Caco-2 (cell line): Measurements from ENCODE around the gene DYRK1A. TPM values are rescaled to one million over a fixed set of nuclear protein-coding genes. Genes with fewer than 3 reads are reported as not detected.

Experiments used
- BruUV-seq: library from RNA; stranded (reverse); fragments of 400-500 nt; replicated peaks from 2 replicates; lab custom pipeline; 2021; lab: Mats Ljungman, UMichigan
- CTCF ChIA-PET: fragments of 300-600 bp; sonication (Branson Sonifier 250); formaldehyde crosslinking; loops from one replicate; lab custom pipeline; 2022; ENCODE audit warnings: antibody characterized with exemption; lab: Charles Lee
- POLR2A ChIA-PET: fragments of 300-600 bp; sonication (Branson Sonifier 250); formaldehyde crosslinking; loops from one replicate; lab custom pipeline; 2022; ENCODE audit warnings: antibody characterized with exemption; lab: Charles Lee
- DNase-seq, 2 experiments: peaks; one replicate each; pipeline versions ENCODE4 v3.0.0 to v3.0.0-alpha.2; 2020 to 2022
- H3K27me3 ChIP-seq: replicated peaks from 2 replicates; pipeline ENCODE4 v1.6.0; 2011; ENCODE audit warnings: low read length; ENCODE audit not compliant: control insufficient read depth, insufficient read depth
- H3K36me3 ChIP-seq: 2 replicates; pipeline ENCODE4 v1.5.1; 2011; ENCODE audit warnings: low read length; ENCODE audit not compliant: control insufficient read depth, insufficient read depth
- H3K4me1 ChIP-seq: fragments of 250-450 bp; sonication (Bioruptor Pico); 2 replicates; pipeline ENCODE4 v1.5.1; 2020; ENCODE audit warnings: mild to moderate bottlenecking
- H3K4me3 ChIP-seq: 2 replicates; pipeline ENCODE4 v1.5.1; 2011; ENCODE audit warnings: low read depth, mild to moderate bottlenecking, control low read depth, low read length
- H3K9me3 ChIP-seq: fragments of 250-450 bp; sonication (Bioruptor Pico); 2 replicates; pipeline ENCODE4 v1.5.1; 2020; ENCODE audit warnings: mild to moderate bottlenecking, moderate library complexity
- H3K27ac Mint-ChIP-seq: one replicate; pipeline ENCODE4 v1.8.0; 2022; ENCODE audit warnings: mixed read lengths; ENCODE audit not compliant: unreplicated experiment
- H3K27me3 Mint-ChIP-seq: one replicate; pipeline ENCODE4 v1.8.0; 2022; ENCODE audit warnings: mixed read lengths; ENCODE audit not compliant: insufficient read depth, unreplicated experiment
- H3K36me3 Mint-ChIP-seq: one replicate; pipeline ENCODE4 v1.8.0; 2022; ENCODE audit warnings: mild to moderate bottlenecking, mixed read lengths; ENCODE audit not compliant: insufficient read depth, unreplicated experiment
- H3K4me1 Mint-ChIP-seq: one replicate; pipeline ENCODE4 v1.8.0; 2022; ENCODE audit warnings: low read depth, mixed read lengths; ENCODE audit not compliant: unreplicated experiment
- H3K4me3 Mint-ChIP-seq: one replicate; pipeline ENCODE4 v1.8.0; 2022; ENCODE audit warnings: mild to moderate bottlenecking, moderate library complexity, mixed read lengths; ENCODE audit not compliant: unreplicated experiment
- H3K9me3 Mint-ChIP-seq: one replicate; pipeline ENCODE4 v1.8.0; 2022; ENCODE audit warnings: mixed read lengths; ENCODE audit not compliant: unreplicated experiment
- intact Hi-C: fragments of 100-400 bp; cut with micrococcal nuclease; formaldehyde crosslinking; loops from one replicate; pipeline ENCODE4 v1.10.0; 2022; ENCODE audit not compliant: unreplicated experiment
- total RNA-seq: library from RNA; stranded (reverse); gene quantifications from 2 replicates; pipeline ENCODE4 v1.2.3, GENCODE V29; 2022
- TF ChIP-seq, protein P1 (sequence below), 2 experiments: fragments of 200-600 bp in 1 of 2; IDR thresholded peaks; 1 replicate in 1 of 2; 2 replicates in 1 of 2; pipeline versions ENCODE4 v1.5.1 to v1.8.0; 2011 to 2022; ENCODE audit warnings: antibody characterized with exemption in 1 of 2, control low read depth in 1 of 2, inconsistent platforms in 1 of 2, low read depth in 1 of 2, low read length in 1 of 2, mild to moderate bottlenecking in 1 of 2, moderate library complexity in 1 of 2; ENCODE audit not compliant: insufficient read depth in 1 of 2, severe bottlenecking in 1 of 2, unreplicated experiment in 1 of 2

Gene DYRK1A
- total RNA-seq, 1 experiment from 2014 or later = 50.9 TPM

DNA sequence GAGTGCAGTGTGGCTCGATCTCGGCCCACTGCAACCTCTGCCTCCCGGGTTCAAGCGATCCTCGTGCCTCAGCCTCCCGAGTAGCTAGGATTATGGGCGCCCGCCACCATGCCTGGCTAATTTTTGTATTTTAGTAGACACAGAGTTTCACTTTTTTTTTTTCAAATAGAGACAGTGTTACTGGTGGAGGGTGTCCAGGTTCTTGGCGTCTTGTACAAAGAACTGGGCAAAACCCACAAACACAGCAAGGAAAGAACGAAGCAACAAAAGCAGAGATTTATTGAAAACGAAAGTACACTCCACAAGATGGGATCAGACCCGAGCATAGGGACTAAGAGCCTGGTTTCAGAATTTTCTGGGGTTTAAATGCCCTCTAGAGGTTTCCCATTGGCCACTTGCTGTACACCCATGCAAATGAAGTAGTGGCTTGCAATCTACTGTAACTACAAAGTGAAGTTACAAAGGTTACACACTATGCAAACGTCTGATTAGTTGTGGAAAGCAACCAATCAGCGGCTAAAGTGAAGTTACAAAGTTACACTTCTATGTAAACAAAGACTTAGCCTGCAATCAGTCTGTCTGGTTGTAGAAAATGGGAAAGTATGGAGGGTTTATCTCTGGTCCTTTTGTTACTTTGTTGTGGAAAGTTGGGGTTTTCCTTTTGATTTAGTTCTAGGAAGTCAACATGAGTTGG is 199.1 kb downstream of the DYRK1A start:
- intact Hi-C loops = loop anchor here (2.0 to 10.0 kb wide), 3 partner anchors 17 to 341 kb away; no protein-coding TSS in a partner anchor
- POLR2A ChIA-PET = no interaction called here
- peak overlapping the region; percentile 81 for H3K4me3 ChIP-seq

DNA sequence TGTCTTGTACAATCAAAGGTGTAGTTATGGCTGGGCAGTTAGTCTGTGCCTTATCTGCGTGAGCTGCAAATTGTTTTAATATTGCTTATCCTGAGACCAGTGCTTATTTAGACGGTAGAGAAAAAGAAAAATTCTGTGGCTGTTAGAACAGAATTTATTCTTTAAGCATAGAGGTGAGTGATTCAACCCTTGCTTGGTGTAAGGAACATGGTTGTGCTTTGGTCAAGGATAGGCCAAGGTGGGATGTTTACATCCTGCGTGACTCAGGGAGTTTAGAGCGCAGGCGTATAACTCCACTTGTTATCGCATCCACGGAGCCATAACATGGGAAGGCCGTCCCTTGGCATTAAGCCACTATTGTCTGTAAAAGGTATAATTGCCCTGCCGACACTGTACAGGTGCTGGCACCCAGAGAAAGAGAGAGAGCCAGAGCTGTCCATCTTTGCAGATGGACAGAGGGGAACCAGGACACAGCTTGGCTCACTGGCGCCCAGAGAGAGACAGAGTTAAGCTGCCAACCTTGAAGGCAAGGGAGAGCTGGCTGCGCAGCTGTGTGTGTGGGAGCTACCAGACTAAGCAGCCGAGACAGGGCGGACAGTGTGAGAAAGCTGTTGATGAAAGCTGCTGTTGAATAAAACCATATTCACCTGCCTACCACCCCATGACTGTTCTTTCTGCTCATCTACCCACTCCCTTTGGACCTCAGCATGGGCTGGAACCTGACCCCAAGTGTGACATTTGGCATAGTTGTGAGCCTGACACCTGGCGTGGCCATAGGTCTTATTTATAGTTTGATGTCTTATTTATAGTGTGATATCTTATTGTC is 200.4 kb downstream of the DYRK1A start:
- no peaks in the 10 kb centered on the region for H3K9me3 Mint-ChIP-seq
- Histone ChIP-seq H3K9me3 (no peaks in the 10 kb centered on the region), H3K36me3 (no peaks in the 10 kb centered on the region), H3K4me1 (peaks cover 10% of the 10 kb centered on the region), H3K27me3 (no peaks in the 10 kb centered on the region), H3K4me3 (no peak overlapping the region)
- H3K27ac Mint-ChIP-seq = no peak overlapping the region
- no peaks in the 10 kb centered on the region for H3K27me3 Mint-ChIP-seq
- peaks cover 23% of the 10 kb centered on the region for H3K36me3 Mint-ChIP-seq
- intact Hi-C loops = loop anchor here (10.0 kb wide), 2 partner anchors 312 to 342 kb away; no protein-coding TSS in a partner anchor
- no TSS peak for BruUV-seq
- TF ChIP-seq, protein P1, sequence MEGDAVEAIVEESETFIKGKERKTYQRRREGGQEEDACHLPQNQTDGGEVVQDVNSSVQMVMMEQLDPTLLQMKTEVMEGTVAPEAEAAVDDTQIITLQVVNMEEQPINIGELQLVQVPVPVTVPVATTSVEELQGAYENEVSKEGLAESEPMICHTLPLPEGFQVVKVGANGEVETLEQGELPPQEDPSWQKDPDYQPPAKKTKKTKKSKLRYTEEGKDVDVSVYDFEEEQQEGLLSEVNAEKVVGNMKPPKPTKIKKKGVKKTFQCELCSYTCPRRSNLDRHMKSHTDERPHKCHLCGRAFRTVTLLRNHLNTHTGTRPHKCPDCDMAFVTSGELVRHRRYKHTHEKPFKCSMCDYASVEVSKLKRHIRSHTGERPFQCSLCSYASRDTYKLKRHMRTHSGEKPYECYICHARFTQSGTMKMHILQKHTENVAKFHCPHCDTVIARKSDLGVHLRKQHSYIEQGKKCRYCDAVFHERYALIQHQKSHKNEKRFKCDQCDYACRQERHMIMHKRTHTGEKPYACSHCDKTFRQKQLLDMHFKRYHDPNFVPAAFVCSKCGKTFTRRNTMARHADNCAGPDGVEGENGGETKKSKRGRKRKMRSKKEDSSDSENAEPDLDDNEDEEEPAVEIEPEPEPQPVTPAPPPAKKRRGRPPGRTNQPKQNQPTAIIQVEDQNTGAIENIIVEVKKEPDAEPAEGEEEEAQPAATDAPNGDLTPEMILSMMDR (IDR thresholded peaks at IDR 0.05; ENCODE audit: insufficient read depth in 1 of 2, low read depth in 1 of 2, low read length in 1 of 2, severe bottlenecking in 1 of 2, unreplicated experiment in 1 of 2) = no peak
- H3K4me3 Mint-ChIP-seq = no peak overlapping the region
- H3K4me1 Mint-ChIP-seq = peaks cover 16% of the 10 kb centered on the region
- POLR2A ChIA-PET = no interaction called here
- CTCF ChIA-PET = no interaction called here
- DNase-seq = no peak

More for the DNA sequence above, 199.1 kb downstream of the DYRK1A start:
- no peaks in the 10 kb centered on the region for H3K9me3 Mint-ChIP-seq
- peak overlapping the region; percentile 98 for H3K27ac Mint-ChIP-seq
- H3K4me1 ChIP-seq = peaks cover 10% of the 10 kb centered on the region
- TF ChIP-seq, protein P1 (IDR thresholded peaks at IDR 0.05; ENCODE audit: insufficient read depth in 1 of 2, low read depth in 1 of 2, low read length in 1 of 2, severe bottlenecking in 1 of 2, unreplicated experiment in 1 of 2) = no peak
- peaks cover 23% of the 10 kb centered on the region for H3K36me3 Mint-ChIP-seq
- H3K27me3 ChIP-seq = no peaks in the 10 kb centered on the region
- H3K9me3 ChIP-seq = no peaks in the 10 kb centered on the region
- peak overlapping the region; percentile 88 for H3K4me3 Mint-ChIP-seq
- no TSS peak for BruUV-seq
- no peaks in the 10 kb centered on the region for H3K27me3 Mint-ChIP-seq
- peak; percentile 78 to 81 for DNase-seq
- H3K36me3 ChIP-seq = no peaks in the 10 kb centered on the region
- peaks cover 16% of the 10 kb centered on the region for H3K4me1 Mint-ChIP-seq
- CTCF ChIA-PET = interaction anchor here (0.6 kb wide), 1 partner anchor 390 kb away, joined by 3 read pairs; no protein-coding TSS in a partner anchor

DNA sequence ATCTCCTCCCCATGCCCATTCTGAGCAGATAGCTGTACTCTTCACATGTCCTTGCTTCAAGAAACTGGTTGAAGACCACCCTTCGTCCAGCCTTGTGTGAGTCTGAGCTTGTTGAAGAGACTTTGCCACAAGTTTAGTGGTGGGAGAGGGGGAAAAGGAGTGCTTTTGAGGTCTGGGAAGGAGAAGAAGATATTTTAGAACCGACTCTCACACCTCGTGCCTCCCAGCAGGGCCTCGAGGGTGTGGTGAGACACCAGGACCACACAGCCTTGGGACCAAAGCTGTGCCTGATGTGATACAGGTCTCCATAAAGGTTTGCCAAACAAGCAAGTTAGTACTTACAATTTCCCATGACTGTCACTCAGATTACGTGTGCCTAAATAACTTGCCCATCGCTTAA is 201.8 kb downstream of the DYRK1A start:
- Histone ChIP-seq H3K4me1 (peaks cover 6% of the 10 kb centered on the region), H3K4me3 (no peak overlapping the region), H3K9me3 (no peaks in the 10 kb centered on the region), H3K36me3 (no peaks in the 10 kb centered on the region), H3K27me3 (no peaks in the 10 kb centered on the region)
- ChIA-PET POLR2A (interaction anchor here (0.6 kb wide), 1 partner anchor 675 kb away, joined by 3 read pairs; no protein-coding TSS in a partner anchor), CTCF (no interaction called here)
- intact Hi-C loops = loop anchor here (10.0 kb wide), 2 partner anchors 314 to 344 kb away; no protein-coding TSS in a partner anchor
- H3K9me3 Mint-ChIP-seq = no peaks in the 10 kb centered on the region
- H3K4me3 Mint-ChIP-seq = no peak overlapping the region
- no peak overlapping the region for H3K27ac Mint-ChIP-seq
- no TSS peak for BruUV-seq
- DNase-seq = no peak
- no peaks in the 10 kb centered on the region for H3K27me3 Mint-ChIP-seq
- H3K4me1 Mint-ChIP-seq = peaks cover 16% of the 10 kb centered on the region
- peaks cover 16% of the 10 kb centered on the region for H3K36me3 Mint-ChIP-seq
- TF ChIP-seq, protein P1 (IDR thresholded peaks at IDR 0.05; ENCODE audit: insufficient read depth in 1 of 2, low read depth in 1 of 2, low read length in 1 of 2, severe bottlenecking in 1 of 2, unreplicated experiment in 1 of 2) = no peak
